PC-3 (cell line): ENCODE results near the gene MLF2.

Experiments used
- EZH2 ChIP-seq: fragments of 300-600 bp; sonication (generic); IDR thresholded peaks from one replicate; pipeline ENCODE4 v1.6.1; 2017; ENCODE audit warnings: antibody characterized with exemption, mild to moderate bottlenecking, low read length; ENCODE audit not compliant: unreplicated experiment
- EZH2phosphoT487 ChIP-seq: fragments of 300-600 bp; sonication (generic); IDR thresholded peaks from 2 replicates; pipeline ENCODE4 v1.6.1; 2018; ENCODE audit warnings: mild to moderate bottlenecking, antibody characterized with exemption, low read length, borderline replicate concordance
- TF ChIP-seq, protein P1 (sequence below): fragments of 300-600 bp; sonication (generic); conservative IDR thresholded peaks from 2 replicates; pipeline ENCODE4 v1.5.1; 2017; ENCODE audit warnings: antibody characterized with exemption, low read depth, mild to moderate bottlenecking, low read length

DNA sequence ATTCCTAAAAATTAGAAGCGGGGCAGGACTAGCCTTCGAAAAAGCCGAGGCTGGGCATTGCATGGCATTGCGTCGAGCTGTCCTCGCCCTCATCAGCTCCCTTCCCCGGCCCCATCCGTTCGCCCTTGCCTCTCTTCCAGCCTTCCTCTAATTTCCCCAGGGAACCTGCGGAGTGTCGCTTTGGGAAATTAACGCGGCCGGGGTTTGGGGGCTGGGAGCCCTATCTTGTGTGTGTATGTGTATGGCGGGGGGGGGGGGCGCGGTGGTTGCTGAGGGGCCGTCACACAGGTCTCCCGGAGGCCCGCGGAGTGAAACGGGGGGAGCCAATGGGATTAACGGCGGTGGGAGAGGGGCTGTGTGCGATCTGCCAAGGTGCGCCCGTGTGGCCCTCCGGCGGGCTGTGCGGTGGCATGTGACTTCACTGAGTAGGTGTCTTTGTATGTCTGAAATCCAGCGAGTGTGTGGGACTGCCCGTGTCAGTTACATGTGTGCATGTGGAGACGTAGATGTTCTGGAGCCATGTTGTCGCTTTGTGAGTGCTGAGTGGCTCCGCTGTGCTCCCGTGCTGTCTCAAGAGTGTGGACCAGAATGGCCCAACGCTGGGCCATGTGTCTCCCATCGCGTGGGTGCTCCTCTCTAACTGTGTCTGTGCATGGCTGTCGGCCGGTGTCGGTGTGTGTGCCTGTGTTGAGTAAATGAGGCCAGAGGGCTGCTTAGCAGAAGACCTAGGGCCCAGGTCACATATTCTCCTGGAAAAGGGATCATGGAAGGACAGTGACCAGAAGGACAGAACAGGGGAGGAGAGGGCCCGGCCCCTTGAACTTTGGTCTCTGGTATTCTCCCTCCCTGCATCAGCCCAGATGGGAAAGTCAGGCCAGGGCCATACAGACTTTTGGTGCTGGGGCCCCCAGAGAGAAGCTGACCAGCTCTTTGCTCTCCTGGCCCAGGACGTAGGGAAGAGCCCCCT, 14.7 kb upstream of the MLF2 start:
- TF ChIP-seq, protein P1, sequence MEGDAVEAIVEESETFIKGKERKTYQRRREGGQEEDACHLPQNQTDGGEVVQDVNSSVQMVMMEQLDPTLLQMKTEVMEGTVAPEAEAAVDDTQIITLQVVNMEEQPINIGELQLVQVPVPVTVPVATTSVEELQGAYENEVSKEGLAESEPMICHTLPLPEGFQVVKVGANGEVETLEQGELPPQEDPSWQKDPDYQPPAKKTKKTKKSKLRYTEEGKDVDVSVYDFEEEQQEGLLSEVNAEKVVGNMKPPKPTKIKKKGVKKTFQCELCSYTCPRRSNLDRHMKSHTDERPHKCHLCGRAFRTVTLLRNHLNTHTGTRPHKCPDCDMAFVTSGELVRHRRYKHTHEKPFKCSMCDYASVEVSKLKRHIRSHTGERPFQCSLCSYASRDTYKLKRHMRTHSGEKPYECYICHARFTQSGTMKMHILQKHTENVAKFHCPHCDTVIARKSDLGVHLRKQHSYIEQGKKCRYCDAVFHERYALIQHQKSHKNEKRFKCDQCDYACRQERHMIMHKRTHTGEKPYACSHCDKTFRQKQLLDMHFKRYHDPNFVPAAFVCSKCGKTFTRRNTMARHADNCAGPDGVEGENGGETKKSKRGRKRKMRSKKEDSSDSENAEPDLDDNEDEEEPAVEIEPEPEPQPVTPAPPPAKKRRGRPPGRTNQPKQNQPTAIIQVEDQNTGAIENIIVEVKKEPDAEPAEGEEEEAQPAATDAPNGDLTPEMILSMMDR, result no peak
- TF ChIP-seq EZH2 (no peak), EZH2phosphoT487 (no peak)
